Omental fat pad (tissue), 4 donors: ENCODE results near the gene PAPSS1. TPM values are rescaled to one million over a fixed set of nuclear protein-coding genes. Genes with fewer than 3 reads are reported as not detected.
"Not testable (repeated sequence)": the region's sequence is repeated elsewhere in the genome, so short reads cannot be mapped to it uniquely, and the experiment has no call there.

Experiments used
- ATAC-seq: fragments of 150-250 bp; one replicate; pipeline ENCODE4 v1.9.1; 2016; ENCODE audit warnings: mild to moderate bottlenecking, moderate library complexity; ENCODE audit not compliant: low FRiP score
- DNase-seq: peaks from one replicate; pipeline ENCODE4 v3.0.0-alpha.2; 2019; ENCODE audit warnings: low spot score
- CTCF ChIP-seq, 3 donors: fragments of 450-650 bp; IDR thresholded peaks; one replicate each; pipeline ENCODE4 v1.5.1; 2016 to 2017; ENCODE audit warnings: antibody characterized with exemption in 3 of 3, mild to moderate bottlenecking in 3 of 3, moderate library complexity in 2 of 3
- total RNA-seq, 4 donors: library from RNA; depleted of rRNA; stranded (reverse); fragments of >200 nt; gene quantifications; one replicate each; pipeline ENCODE4 v1.1.0, GENCODE V29; 2016

The PAPSS1 gene
- total RNA-seq, 4 donors from 2014 or later, result 29.4 to 41.5 (median 37.6) TPM

- ATAC-seq (no peak), DNase-seq (no peak)
- no peak for TF ChIP-seq CTCF (IDR thresholded peaks at IDR 0.05)
Measured at GRCh38 chr4:107725281-107725859, 5.3 kb upstream of the PAPSS1 start.

GRCh38 chr4:107723331-107723730 lies 3.3 kb upstream of the PAPSS1 start:
- DNase-seq, ATAC-seq: not testable (repeated sequence)

- DNase-seq, result no peak
- no peak for TF ChIP-seq CTCF (IDR thresholded peaks at IDR 0.05)
- ATAC-seq, result no peak
Measured at GRCh38 chr4:107721436-107722100, 1.5 kb upstream of the PAPSS1 start.

- DNase-seq (no peak), ATAC-seq (peak; percentile 10)
- no peak for TF ChIP-seq CTCF (IDR thresholded peaks at IDR 0.05)
Measured at GRCh38 chr4:107719207-107719921, 670 bp downstream of the PAPSS1 start.

- no peak for ATAC-seq
- no peak for DNase-seq
- TF ChIP-seq CTCF (IDR thresholded peaks at IDR 0.05), result no peak
Measured at GRCh38 chr4:107718351-107718965, 1.6 kb downstream of the PAPSS1 start.

- no peak for ATAC-seq
- no peak for DNase-seq
- no peak for TF ChIP-seq CTCF (IDR thresholded peaks at IDR 0.05)
Measured at GRCh38 chr4:107714256-107714655, 5.8 kb downstream of the PAPSS1 start.

GRCh38 chr4:107712236-107712635 lies 7.8 kb downstream of the PAPSS1 start:
- ATAC-seq (no peak), DNase-seq (no peak)
- no peak for TF ChIP-seq CTCF (IDR thresholded peaks at IDR 0.05)
